Ammon's horn (tissue), 1 donor: ENCODE measurements around the gene LIX1L.

Source experiments
- DNase-seq: peaks from one replicate; pipeline ENCODE4 v3.0.0-alpha.2; 2016; ENCODE audit warnings: low spot score

LIX1L gene

GRCh38 chr1:145957443-145958319 is at the start of gene LIX1L:
LIX1L (minus strand) TSS chr1:145958017; CDS start chr1:145957927, 90 bp downstream.
- peak; percentile 99 for DNase-seq

GRCh38 chr1:146001709-146002108 is 43.9 kb upstream of the LIX1L start:
- no peak for DNase-seq

GRCh38 chr1:145999321-146000024 is 41.7 kb upstream of the LIX1L start:
- DNase-seq, result no peak

- DNase-seq, result no peak
Measured at GRCh38 chr1:145997718-145998023, 39.9 kb upstream of the LIX1L start.

- no peak for DNase-seq
Measured at GRCh38 chr1:145997016-145997717, 39.4 kb upstream of the LIX1L start.

- peak; percentile 100 for DNase-seq
Measured at GRCh38 chr1:145996433-145997015, 38.7 kb upstream of the LIX1L start, which contains the start of gene TXNIP. TXNIP (minus strand) TSS chr1:145996579; CDS start chr1:145996266, 313 bp downstream.

GRCh38 chr1:145995964-145996432 is 38.2 kb upstream of the LIX1L start:
- DNase-seq, result no peak

GRCh38 chr1:145995148-145995881 is 37.5 kb upstream of the LIX1L start:
- DNase-seq, result no peak

GRCh38 chr1:145994391-145995120 is 36.7 kb upstream of the LIX1L start:
- no peak for DNase-seq

GRCh38 chr1:145993618-145994390 is 36.0 kb upstream of the LIX1L start:
- DNase-seq, result no peak

GRCh38 chr1:145992958-145993617 is 35.3 kb upstream of the LIX1L start:
- DNase-seq, result no peak

GRCh38 chr1:145992502-145992936 is 34.7 kb upstream of the LIX1L start:
- DNase-seq, result no peak

GRCh38 chr1:145991735-145992412 is 34.1 kb upstream of the LIX1L start:
- no peak for DNase-seq

- no peak for DNase-seq
Measured at GRCh38 chr1:145990249-145990855, 32.5 kb upstream of the LIX1L start.

GRCh38 chr1:145988773-145989172 is 31.0 kb upstream of the LIX1L start:
- no peak for DNase-seq

- no peak for DNase-seq
Measured at GRCh38 chr1:145987926-145988325, 30.1 kb upstream of the LIX1L start.

- DNase-seq, result no peak
Measured at GRCh38 chr1:145986551-145986950, 28.7 kb upstream of the LIX1L start.
